Measurements from ENCODE around the gene PERCC1. TPM values are rescaled to one million over a fixed set of nuclear protein-coding genes. Genes with fewer than 3 reads are reported as not detected.

The PERCC1 gene
- total and polyA plus RNA-seq, 9 of the 15 experiments (the other 6 are each of a cell fraction or from before 2014, with no cell fraction given): not detected

GRCh38 chr16:1474796-1475551 is 44.1 kb downstream of the PERCC1 start, which contains the start of gene CLCN7 (continued):
- TF ChIP-seq, protein P1, sequence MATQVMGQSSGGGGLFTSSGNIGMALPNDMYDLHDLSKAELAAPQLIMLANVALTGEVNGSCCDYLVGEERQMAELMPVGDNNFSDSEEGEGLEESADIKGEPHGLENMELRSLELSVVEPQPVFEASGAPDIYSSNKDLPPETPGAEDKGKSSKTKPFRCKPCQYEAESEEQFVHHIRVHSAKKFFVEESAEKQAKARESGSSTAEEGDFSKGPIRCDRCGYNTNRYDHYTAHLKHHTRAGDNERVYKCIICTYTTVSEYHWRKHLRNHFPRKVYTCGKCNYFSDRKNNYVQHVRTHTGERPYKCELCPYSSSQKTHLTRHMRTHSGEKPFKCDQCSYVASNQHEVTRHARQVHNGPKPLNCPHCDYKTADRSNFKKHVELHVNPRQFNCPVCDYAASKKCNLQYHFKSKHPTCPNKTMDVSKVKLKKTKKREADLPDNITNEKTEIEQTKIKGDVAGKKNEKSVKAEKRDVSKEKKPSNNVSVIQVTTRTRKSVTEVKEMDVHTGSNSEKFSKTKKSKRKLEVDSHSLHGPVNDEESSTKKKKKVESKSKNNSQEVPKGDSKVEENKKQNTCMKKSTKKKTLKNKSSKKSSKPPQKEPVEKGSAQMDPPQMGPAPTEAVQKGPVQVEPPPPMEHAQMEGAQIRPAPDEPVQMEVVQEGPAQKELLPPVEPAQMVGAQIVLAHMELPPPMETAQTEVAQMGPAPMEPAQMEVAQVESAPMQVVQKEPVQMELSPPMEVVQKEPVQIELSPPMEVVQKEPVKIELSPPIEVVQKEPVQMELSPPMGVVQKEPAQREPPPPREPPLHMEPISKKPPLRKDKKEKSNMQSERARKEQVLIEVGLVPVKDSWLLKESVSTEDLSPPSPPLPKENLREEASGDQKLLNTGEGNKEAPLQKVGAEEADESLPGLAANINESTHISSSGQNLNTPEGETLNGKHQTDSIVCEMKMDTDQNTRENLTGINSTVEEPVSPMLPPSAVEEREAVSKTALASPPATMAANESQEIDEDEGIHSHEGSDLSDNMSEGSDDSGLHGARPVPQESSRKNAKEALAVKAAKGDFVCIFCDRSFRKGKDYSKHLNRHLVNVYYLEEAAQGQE (IDR thresholded peaks at IDR 0.05; ENCODE audit: borderline replicate concordance): peak; percentile 99
- TF ChIP-seq, protein P1 (CRISPR knock-in tag; IDR thresholded peaks at IDR 0.05; ENCODE audit: low read depth): peak; percentile 55; the same call in 1 of the 2 replicates
- TF ChIP-seq POLR2H (tag; IDR thresholded peaks at IDR 0.05; ENCODE audit: low read depth) (no peak), RBM25 (IDR thresholded peaks at IDR 0.05; ENCODE audit: low read depth, low read length, severe bottlenecking) (peak; percentile 14), NCOA4 (IDR thresholded peaks at IDR 0.05; ENCODE audit: partially characterized antibody) (no peak), ZNF224 (CRISPR knock-in tag; IDR thresholded peaks at IDR 0.05) (peak; percentile 91), NR1H2 (CRISPR knock-in tag; IDR thresholded peaks at IDR 0.05) (peak; percentile 94), CREBBP (IDR thresholded peaks at IDR 0.05; ENCODE audit: low read depth, low read length) (no peak), ZNF311 (CRISPR knock-in tag; IDR thresholded peaks at IDR 0.05) (no peak), SIRT6 (IDR thresholded peaks at IDR 0.05; ENCODE audit: low read depth, low read length) (no peak)
- TF ChIP-seq, protein P2, sequence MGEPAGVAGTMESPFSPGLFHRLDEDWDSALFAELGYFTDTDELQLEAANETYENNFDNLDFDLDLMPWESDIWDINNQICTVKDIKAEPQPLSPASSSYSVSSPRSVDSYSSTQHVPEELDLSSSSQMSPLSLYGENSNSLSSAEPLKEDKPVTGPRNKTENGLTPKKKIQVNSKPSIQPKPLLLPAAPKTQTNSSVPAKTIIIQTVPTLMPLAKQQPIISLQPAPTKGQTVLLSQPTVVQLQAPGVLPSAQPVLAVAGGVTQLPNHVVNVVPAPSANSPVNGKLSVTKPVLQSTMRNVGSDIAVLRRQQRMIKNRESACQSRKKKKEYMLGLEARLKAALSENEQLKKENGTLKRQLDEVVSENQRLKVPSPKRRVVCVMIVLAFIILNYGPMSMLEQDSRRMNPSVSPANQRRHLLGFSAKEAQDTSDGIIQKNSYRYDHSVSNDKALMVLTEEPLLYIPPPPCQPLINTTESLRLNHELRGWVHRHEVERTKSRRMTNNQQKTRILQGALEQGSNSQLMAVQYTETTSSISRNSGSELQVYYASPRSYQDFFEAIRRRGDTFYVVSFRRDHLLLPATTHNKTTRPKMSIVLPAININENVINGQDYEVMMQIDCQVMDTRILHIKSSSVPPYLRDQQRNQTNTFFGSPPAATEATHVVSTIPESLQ (CRISPR knock-in tag; IDR thresholded peaks at IDR 0.05): peak; percentile 99

All from K562 (cell line).